D341Med (cell line): ENCODE measurements around the gene TAS2R60.
"Not testable (repeated sequence)": the region's sequence is repeated elsewhere in the genome, so short reads cannot be mapped to it uniquely, and the experiment has no call there.

Source experiments
- DNase-seq: peaks from one replicate; pipeline ENCODE4 v3.0.0; 2012; ENCODE audit warnings: low spot score

The TAS2R60 gene, protein sequence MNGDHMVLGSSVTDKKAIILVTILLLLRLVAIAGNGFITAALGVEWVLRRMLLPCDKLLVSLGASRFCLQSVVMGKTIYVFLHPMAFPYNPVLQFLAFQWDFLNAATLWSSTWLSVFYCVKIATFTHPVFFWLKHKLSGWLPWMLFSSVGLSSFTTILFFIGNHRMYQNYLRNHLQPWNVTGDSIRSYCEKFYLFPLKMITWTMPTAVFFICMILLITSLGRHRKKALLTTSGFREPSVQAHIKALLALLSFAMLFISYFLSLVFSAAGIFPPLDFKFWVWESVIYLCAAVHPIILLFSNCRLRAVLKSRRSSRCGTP

GRCh38 chr7:143443153-143443552, at the start of gene TAS2R60:
TAS2R60 (plus strand) TSS chr7:143443453; CDS start chr7:143443453, 0 bp downstream.
- DNase-seq = no peak

- DNase-seq = no peak
These were observed 49.2 kb upstream of the TAS2R60 start for GRCh38 chr7:143394068-143394467.

DNA sequence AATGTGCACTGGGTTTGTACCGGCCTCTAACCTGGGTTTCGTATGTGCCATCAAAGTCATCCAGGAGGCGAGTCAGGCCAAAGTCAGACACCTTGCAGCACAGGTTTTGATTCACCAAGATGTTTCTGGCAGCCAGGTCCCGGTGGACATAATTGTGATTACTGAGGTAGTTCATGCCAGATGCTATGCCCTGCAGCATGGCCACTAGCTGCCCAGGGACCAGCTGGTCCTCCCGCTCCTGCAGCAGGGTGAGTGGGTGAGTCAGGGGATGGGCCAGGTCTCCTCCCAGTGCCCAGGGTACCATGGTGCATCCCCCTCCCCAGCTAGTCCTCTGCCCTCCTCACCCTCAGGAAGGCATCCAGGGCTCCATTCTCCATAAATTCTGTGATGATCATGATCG, 48.5 kb upstream of the TAS2R60 start:
- no peak for DNase-seq

- no peak for DNase-seq
These were observed 47.8 kb upstream of the TAS2R60 start for GRCh38 chr7:143395187-143396149.

DNA sequence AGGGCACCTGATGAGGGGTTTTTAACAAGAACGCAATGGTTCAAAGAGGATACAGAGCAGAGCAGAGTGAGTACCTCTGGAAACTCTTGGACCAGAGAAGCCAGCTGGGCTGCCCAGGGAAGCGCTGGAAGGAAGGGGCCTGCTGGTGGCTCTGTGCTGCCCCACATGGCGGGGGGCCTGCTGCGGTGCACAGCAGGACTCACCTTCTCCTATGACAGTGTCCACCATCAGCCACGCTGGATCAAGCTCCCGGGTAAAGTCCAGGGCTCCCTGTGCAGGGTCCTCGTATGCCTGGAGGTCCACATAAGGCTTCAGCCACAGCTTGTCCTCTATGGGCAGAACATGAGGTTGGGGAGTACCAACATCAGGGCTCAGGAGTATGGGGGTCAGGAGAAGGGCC, 47.1 kb upstream of the TAS2R60 start:
- DNase-seq = no peak

DNA sequence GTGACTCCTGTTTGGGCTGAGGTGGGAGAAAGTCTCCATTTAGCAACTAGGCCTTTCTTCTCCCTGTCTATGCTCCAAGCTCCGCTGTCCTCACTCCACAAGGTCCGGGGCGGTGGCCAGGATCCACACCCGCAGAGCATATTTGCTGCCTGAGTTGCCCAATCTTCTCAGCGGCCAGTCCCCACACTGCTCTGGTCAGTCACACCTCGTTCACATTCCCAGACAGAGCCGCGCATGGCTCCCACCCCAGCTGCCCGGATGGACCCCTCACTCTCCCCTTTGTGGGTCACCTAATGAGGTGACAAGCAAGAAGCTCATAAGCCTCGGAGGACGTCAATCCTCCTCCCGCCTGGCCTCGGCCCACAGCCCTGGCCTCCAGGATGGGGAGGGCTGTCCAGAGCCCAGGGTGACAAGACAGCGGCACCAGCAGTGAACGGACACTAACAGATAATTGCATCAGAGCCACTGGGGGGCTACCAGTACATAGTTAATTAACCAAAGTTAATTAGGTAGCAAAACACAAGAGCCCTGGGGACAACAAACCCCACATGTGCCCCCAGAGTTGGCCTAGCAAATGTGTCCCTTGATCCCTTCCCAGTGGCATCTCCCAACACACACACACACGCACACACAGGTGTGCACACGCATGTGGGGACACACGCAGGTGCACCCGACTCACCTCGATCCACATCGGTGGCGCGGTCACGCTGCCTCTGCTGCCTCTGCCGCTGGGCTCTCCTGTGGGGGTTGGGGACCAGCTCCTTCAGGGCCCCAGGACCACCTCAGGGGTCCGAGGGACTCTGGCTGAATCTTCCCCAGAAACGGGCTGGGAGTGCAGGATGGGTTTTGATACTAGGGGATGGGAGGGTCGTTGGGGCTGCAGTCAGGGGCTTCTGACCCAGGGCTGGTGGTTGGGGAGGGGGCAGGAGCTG, 46.4 kb upstream of the TAS2R60 start:
- DNase-seq = no peak

GRCh38 chr7:143397710-143398530, 45.3 kb upstream of the TAS2R60 start:
- no peak for DNase-seq

- DNase-seq = no peak
These were observed 44.6 kb upstream of the TAS2R60 start for GRCh38 chr7:143398616-143399015.

DNA sequence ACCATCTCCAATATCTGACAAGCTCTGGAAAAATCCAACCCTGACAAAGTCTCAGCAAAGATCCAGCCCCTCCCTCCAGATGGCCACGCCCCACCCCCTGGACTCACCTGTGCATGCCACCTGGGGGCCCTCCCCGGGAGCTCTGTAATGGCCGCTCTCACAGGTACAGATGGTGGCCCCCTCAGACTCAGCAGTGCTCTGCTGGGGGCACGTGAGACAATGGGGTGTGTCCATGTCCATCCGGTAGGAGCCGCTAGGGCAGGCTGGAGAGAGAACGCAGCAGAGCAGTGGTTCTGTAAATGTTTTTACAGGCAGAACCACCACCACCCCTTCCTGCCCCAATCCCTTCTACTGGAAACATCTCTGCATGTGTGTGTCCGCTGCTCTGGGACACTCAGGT, 44.1 kb upstream of the TAS2R60 start:
- DNase-seq = no peak

GRCh38 chr7:143399642-143400041, 43.6 kb upstream of the TAS2R60 start:
- DNase-seq = no peak

GRCh38 chr7:143401265-143401664, 42.0 kb upstream of the TAS2R60 start:
- no peak for DNase-seq

DNA sequence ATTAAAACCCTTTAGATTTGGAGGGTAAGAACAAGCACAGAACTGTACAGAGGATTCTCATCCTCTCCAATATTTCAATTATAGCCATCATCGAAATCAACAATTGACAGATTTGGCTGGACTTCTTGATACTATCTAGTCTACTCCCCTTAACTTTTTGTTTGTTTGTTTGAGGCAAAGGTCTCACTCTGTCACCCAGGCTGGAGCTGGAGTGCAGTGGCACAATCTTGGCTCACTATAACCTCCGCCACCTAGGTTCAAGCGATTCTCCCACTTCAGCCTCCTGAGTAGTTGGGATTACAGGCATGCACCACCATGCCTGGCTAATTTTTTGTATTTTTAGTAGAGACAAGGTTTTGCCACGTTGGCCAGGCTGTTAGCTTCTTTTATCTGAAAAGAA, 41.0 kb upstream of the TAS2R60 start:
- not testable (repeated sequence) for DNase-seq

GRCh38 chr7:143405173-143406001, 37.9 kb upstream of the TAS2R60 start:
- no peak for DNase-seq

- no peak for DNase-seq
These were observed 37.3 kb upstream of the TAS2R60 start for GRCh38 chr7:143406002-143406357.

GRCh38 chr7:143407287-143408251, 35.7 kb upstream of the TAS2R60 start:
- DNase-seq = no peak

DNA sequence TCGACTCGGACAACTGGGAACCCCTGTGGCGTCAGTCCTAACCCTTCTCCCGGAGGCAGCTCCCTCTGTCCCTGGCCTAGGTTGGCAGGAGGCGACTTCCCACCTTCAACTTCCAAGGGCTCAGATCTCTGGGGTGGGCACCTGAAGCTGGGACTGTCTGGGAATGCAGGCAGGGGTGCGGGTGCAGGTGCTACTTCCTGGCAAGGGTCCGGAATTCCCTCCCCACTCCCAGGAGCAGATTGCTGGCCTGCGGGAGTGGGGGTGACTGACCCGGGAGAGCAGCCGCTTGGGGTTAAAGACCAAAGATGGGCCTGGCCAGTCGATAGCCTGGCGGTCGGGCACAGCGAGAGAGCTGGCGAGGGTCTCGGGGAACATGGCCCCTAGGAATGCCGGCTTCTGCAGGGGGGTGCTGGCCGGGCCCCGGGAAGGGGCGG, 35.0 kb upstream of the TAS2R60 start:
- no peak for DNase-seq

DNA sequence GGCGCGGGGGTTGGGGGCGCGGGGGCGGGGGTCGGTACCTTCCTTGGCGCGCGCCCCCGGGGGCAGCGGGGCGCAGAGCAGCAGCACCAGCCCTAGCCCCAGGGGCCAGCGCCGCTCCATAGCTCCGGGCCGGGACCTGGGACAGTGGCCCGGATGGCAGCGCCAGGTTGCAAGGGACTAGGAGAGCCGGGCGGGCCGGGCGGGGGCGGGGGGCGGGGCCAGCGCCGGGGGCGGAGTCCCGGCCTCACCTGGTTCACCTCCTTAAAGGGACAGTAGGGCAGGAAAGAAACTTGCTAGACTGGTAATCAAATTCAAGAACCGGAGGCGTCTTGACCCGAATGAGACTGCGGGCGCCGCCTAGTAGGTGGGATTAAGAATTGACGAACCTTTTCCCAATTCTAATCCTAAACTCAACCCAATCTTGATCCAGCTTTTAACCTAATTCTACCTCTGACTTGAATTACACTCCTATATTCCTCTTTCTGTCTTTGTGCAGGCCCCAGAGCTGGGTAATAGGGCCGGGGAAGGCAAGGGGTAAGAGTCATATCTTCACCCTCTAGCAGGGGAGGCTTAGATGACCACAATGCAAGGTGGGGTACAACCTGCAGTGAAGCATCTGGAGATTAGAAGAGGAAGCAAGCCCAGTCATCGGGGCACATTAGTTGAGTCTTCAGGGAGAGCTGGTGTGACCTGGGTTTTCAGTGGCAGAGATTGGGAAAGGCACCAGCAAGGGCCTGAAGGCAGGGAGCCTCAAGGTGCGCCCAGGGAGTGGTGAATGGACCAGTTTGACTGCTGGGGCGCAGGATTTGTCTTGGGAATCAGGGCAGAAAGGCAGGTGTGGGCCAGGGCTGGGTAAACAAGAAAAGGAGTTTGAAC, 34.3 kb upstream of the TAS2R60 start, which contains the start of gene EPHA1:
TSS of gene EPHA1 (minus strand) at position 171 of the 876 bp plus-strand sequence. CDS start at position 120, 51 bp downstream.
- peak; percentile 58 for DNase-seq

DNA sequence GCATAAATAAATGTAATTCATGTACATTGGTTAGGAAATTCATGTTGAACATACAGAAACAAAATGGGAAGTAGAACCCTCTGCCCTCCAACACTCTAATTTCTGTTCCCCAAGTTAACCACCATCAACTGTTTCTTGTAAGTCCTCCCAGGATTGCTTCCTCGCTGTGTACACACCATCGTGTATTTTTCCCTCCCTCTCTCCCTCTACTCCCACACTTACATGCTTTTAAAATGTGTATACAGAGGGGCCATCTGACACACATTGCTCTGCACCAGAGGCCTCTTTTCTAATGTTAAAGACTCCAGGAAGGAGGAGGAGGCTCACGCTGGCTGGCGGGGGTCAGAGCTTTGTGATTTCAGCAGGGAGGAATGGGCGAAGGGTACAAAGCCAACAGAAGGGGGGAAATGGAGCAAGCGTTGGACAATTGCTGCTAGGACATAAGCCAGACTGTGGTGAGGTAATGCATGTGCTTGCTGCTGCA, 32.7 kb upstream of the TAS2R60 start:
- DNase-seq = no peak
